Measurements from ENCODE around the gene JSRP1. TPM values are rescaled to one million over a fixed set of nuclear protein-coding genes. Genes with fewer than 3 reads are reported as not detected.

Gene JSRP1
- total and polyA plus RNA-seq, 2 of the 8 experiments (the other 6 are each of a cell fraction or from before 2014, with no cell fraction given) = 0.24 to 0.56 TPM

DNA sequence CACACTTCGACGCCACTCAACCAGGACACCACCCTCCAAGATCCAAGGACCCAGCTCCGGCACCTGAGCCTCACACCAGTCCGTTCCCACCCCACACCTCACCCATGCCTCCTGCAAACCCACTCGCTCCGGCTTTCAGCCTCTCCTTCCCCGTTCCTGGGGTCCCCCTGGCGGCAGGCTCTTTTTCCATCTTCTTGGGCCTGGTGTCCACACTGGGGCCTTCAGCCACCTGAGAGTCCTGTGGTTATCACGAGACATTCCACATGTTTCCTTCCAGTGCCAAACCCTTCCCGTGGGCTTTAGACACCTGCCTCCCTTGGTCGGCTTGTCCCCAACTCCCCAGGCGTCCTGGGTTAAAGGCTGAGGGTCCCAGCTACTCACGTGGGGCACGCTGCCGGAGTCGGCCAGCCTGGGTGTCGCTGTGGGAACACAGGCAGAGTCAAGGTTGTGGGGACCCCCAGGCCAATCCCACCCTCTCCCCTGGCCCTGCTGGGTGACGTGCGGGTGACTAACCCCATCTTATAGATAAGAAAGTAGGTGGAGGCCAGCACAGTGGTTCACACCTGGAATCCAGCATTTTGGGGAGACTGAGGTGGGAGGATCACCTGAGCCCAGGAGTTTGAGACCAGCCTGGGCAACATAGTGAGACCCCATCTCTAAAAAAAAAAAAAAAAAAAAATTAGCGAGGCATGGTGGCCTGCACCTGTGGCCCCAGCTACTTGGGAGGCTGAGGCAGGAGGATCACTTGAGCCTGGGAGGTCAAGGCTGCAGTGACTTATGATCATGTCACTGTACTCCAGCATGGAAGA is 1.9 kb downstream of the JSRP1 start:
- Histone ChIP-seq H3K9ac (replicated peaks in 1 of 4; ENCODE audit: extremely low read depth in 1 of 4, low read depth in 3 of 4, low read length in 3 of 4) (no peak overlapping the region; a peak in 1 of 7 replicates), H3K27me3 (replicated peaks in 1 of 4; ENCODE audit: control insufficient read depth in 3 of 4, extremely low read depth in 1 of 4, insufficient read depth in 3 of 4, low read length in 3 of 4) (peaks cover 0 to 23% (median 12%) of the 10 kb centered on the region in 4 experiments; a peak in 6 of 7 replicates), H2BK120ac (replicated peaks; ENCODE audit: low read depth, low read length) (no peak overlapping the region), H3K36me3 (ENCODE audit: control insufficient read depth in 2 of 4, insufficient read depth in 4 of 4, low read length in 3 of 4) (no peaks in the 10 kb centered on the region; a peak in 1 of 8 replicates), H3K9me3 (ENCODE audit: insufficient read depth in 2 of 2, low read depth in 1 of 2, low read length in 1 of 2) (no peaks in the 10 kb centered on the region; a peak in 1 of 4 replicates), H2BK5ac (ENCODE audit: low read depth, low read length) (no peak overlapping the region), H3K23ac (ENCODE audit: insufficient read length) (no peak overlapping the region), H2BK12ac (ENCODE audit: low read depth, low read length) (no peak overlapping the region), H3K23me2 (ENCODE audit: low read depth, low read length) (peaks cover 12% of the 10 kb centered on the region; the same call in 1 of the 2 replicates), H3K79me2 (ENCODE audit: control insufficient read depth in 1 of 2, insufficient read depth in 2 of 2, low read length in 2 of 2) (no peaks in the 10 kb centered on the region), H4K20me1 (replicated peaks in 1 of 2; ENCODE audit: control insufficient read depth in 1 of 2, insufficient read depth in 2 of 2, low read length in 2 of 2) (peaks cover 2 to 6% of the 10 kb centered on the region in 2 experiments), H3K4me1 (replicated peaks in 1 of 4; ENCODE audit: control insufficient read depth in 3 of 4, insufficient read depth in 4 of 4, low read length in 3 of 4) (peaks cover 0 to 4% (median 2%) of the 10 kb centered on the region in 4 experiments; a peak in 5 of 7 replicates), H3K4me2 (ENCODE audit: insufficient read depth in 1 of 2, low read depth in 2 of 2, low read length in 2 of 2) (peak overlapping the region; percentile 74 to 96), H2BK20ac (ENCODE audit: low read length) (no peak overlapping the region), H3K14ac (ENCODE audit: insufficient read length) (no peak overlapping the region), H4K5ac (ENCODE audit: insufficient read length, low read depth, low read length) (no peak overlapping the region), H3K27ac (ENCODE audit: low read depth, low read length) (no peak overlapping the region), H4K91ac (replicated peaks; ENCODE audit: insufficient read length, low read length) (no peak overlapping the region), H3K4me3 (ENCODE audit: extremely low read depth in 1 of 4, insufficient read depth in 2 of 4, low read depth in 3 of 4, low read length in 4 of 4) (peak overlapping the region; percentile 35 to 65 (median 47); a peak in 7 of 8 replicates), H2AFZ (ENCODE audit: low read length) (no peak overlapping the region), H2BK15ac (ENCODE audit: low read length) (no peak overlapping the region), H2AK5ac (ENCODE audit: low read depth, low read length) (no peak overlapping the region), H3K18ac (ENCODE audit: extremely low read depth, low read length) (no peak overlapping the region), H3K4ac (replicated peaks; ENCODE audit: insufficient read length, low read depth, low read length) (no peak overlapping the region), H3K79me1 (ENCODE audit: low read depth, low read length) (no peaks in the 10 kb centered on the region), H3K56ac (replicated peaks; ENCODE audit: insufficient read length, low read depth, low read length) (no peak overlapping the region), H4K8ac (ENCODE audit: extremely low read depth, insufficient read depth, low read length) (peak overlapping the region; percentile 36; the same call in 1 of the 2 replicates)
- WGBS, 2 experiments (ENCODE audit: extremely low coverage in 1 of 2, insufficient coverage in 1 of 2, insufficient read length in 1 of 2, insufficient replicate concordance in 2 of 2, low coverage in 1 of 2, low lambda C conversion rate in 2 of 2, missing lambda C conversion rate in 1 of 2) = 46% methylated on average over 16 of the region's 20 CpGs; no CpG with 5 or more reads in 1 of the 2 experiments
- ChIA-PET CTCF (ENCODE audit: partially characterized antibody) (interaction anchor here (0.5 to 5.9 kb wide), 30 partner anchors 8 to 1123 kb away, joined by 3 to 42 read pairs (median 5); partner anchors contain the start of gene PLEKHJ1), POLR2A (ENCODE audit: partially characterized antibody) (interaction anchor here (1.0 to 18.7 kb wide), 11 partner anchors 12 to 153 kb away, joined by 3 to 330 read pairs (median 4); partner anchors contain the start of genes PLEKHJ1 and SF3A2)
- FAIRE-seq = no peak
- DNase-seq (ENCODE audit: low read depth in 1 of 2, low spot score in 2 of 2) = peak in 1 of 2 experiments; percentile 93
- no peak for TF ChIP-seq EZH2 (IDR thresholded peaks at IDR 0.05; ENCODE audit: low read depth, low read length, severe bottlenecking)
- no peak for TF ChIP-seq NANOG (IDR thresholded peaks at IDR 0.05; ENCODE audit: insufficient read depth, low read depth, low read length, poor library complexity, severe bottlenecking)
- peak; percentile 67 for TF ChIP-seq GABPA (IDR thresholded peaks at IDR 0.05; ENCODE audit: borderline replicate concordance, insufficient read depth, low read length)
- TF ChIP-seq, protein P1, sequence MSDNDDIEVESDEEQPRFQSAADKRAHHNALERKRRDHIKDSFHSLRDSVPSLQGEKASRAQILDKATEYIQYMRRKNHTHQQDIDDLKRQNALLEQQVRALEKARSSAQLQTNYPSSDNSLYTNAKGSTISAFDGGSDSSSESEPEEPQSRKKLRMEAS (IDR thresholded peaks at IDR 0.05) = 0 out of 2 replicates have a peak, but pooled peaks have one; percentile 31
- no peak for TF ChIP-seq SAP30 (IDR thresholded peaks at IDR 0.05; ENCODE audit: insufficient read depth, insufficient replicate concordance, low read length)
- no peak for TF ChIP-seq JUN (IDR thresholded peaks at IDR 0.05; ENCODE audit: low read depth, low read length)
- peak; percentile 49 to 54 for TF ChIP-seq RAD21 (IDR thresholded peaks at IDR 0.05 in 1 of 2, conservative IDR thresholded peaks at IDR 0.05 in 1 of 2; ENCODE audit: low read depth in 2 of 2, low read length in 2 of 2)
- no peak for TF ChIP-seq POLR2A (IDR thresholded peaks at IDR 0.05; ENCODE audit: control extremely low read depth in 1 of 2, low read depth in 2 of 2, low read length in 2 of 2)
- no peak for TF ChIP-seq MAFK (IDR thresholded peaks at IDR 0.05; ENCODE audit: low read depth, low read length)
- no peak for TF ChIP-seq RFX5 (IDR thresholded peaks at IDR 0.05; ENCODE audit: borderline replicate concordance, low read depth, low read length)
